Right lobe of liver (tissue), 6 donors: Measurements from ENCODE around the gene ARSB. TPM values are rescaled to one million over a fixed set of nuclear protein-coding genes. Genes with fewer than 3 reads are reported as not detected.

Experiments
- ATAC-seq, 4 donors: fragments of 200-7000 bp; cut with Tn5 transposase; one replicate each; pipeline ENCODE4 v1.9.1; 2020; ENCODE audit warnings: mild to moderate bottlenecking in 4 of 4, moderate library complexity in 4 of 4
- DNase-seq, 3 donors: peaks; one replicate each; pipeline ENCODE4 v3.0.0-alpha.2; 2020
- H3K27ac ChIP-seq, 3 donors: fragments of 200-600 bp; one replicate each; pipeline ENCODE4 v1.8.0; 2022
- H3K27me3 ChIP-seq, 2 donors: fragments of 200-600 bp; one replicate each; pipeline ENCODE4 v1.8.0; 2022
- H3K36me3 ChIP-seq, 4 donors: fragments of 200-600 bp; sonication (generic) in 1 of 4; one replicate each; pipeline versions ENCODE4 v1.5.1 to v1.8.0; 2017 to 2022; ENCODE audit warnings: control low read depth in 1 of 4
- H3K4me1 ChIP-seq, 4 donors: fragments of 200-600 bp; sonication (generic) in 1 of 4; one replicate each; pipeline versions ENCODE4 v1.5.1 to v1.8.0; 2017 to 2022; ENCODE audit warnings: control low read depth in 1 of 4
- H3K4me3 ChIP-seq, 3 donors: fragments of 200-600 bp; one replicate each; pipeline ENCODE4 v1.8.0; 2022
- H3K9me3 ChIP-seq, 4 donors: fragments of 200-600 bp; sonication (generic) in 1 of 4; one replicate each; pipeline versions ENCODE4 v1.5.1 to v1.8.0; 2017 to 2022; ENCODE audit warnings: control low read depth in 1 of 4
- CTCF ChIP-seq, 4 donors: fragments of 200-600 bp in 3 of 4; fragments of 450-650 bp in 1 of 4; IDR thresholded peaks; one replicate each; pipeline versions ENCODE4 v1.5.1 to v1.8.0; 2016 to 2022; ENCODE audit warnings: antibody characterized with exemption in 4 of 4, mild to moderate bottlenecking in 2 of 4
- POLR2A ChIP-seq: fragments of 450-650 bp; IDR thresholded peaks from one replicate; pipeline ENCODE4 v1.6.1; 2017; ENCODE audit warnings: antibody characterized with exemption, mild to moderate bottlenecking
- WGBS: methylation state at CpG from one replicate; pipeline ENCODE4 v1.1.6; 2018; ENCODE audit warnings: low coverage, low lambda C conversion rate; ENCODE audit not compliant: insufficient coverage; ENCODE audit errors: missing lambda C conversion rate; 5-methylcytosine and 5-hydroxymethylcytosine counted together
- intact Hi-C, 2 donors: fragments of 100-400 bp; cut with DNase I; formaldehyde crosslinking; loops; one replicate each; pipeline versions ENCODE4 v1.11.2 to v1.14.1; 2022
- total RNA-seq, 6 experiments: library from RNA; depleted of rRNA in 2 of 6; stranded (reverse); fragments of >200 nt in 2 of 6; fragmentation: NEBNext Ultra II Directional in 3 of 6; extraction: Animal tissue kit (Norgen Biotek cat#: 25700) in 3 of 6; gene quantifications; one replicate each; pipeline versions ENCODE4 v1.1.0 to v1.2.4, GENCODE V29; 2016 to 2023
- donor health status: DM: no; HTN: yes; CAD: no.
- donor health status: DM: no; HTN: no; CAD: no.
- donor health status: DM: no; HTN: no; CAD: no.
- donor health status: DM: no; HTN: yes; CAD: no.
- donor health status: DM: no; HTN: yes; CAD: no.

ARSB gene
- total RNA-seq, 6 experiments from 2014 or later = 5.0 to 11.7 (median 8.7) TPM

- WGBS = 33% methylated on average over 2 of the region's 2 CpGs
- Histone ChIP-seq H3K27ac (no peak overlapping the region), H3K27me3 (no peaks in the 10 kb centered on the region)
These were observed 230.5 kb downstream of the ARSB start for GRCh38 chr5:78754655-78755054.

GRCh38 chr5:78753093-78753531 is 232.0 kb downstream of the ARSB start:
- no peak for ATAC-seq
- 65% methylated on average over 2 of the region's 4 CpGs for WGBS
- no peaks in the 10 kb centered on the region for H3K4me1 ChIP-seq
- no peak overlapping the region for H3K4me3 ChIP-seq
- no peaks in the 10 kb centered on the region for H3K27me3 ChIP-seq
- H3K36me3 ChIP-seq = no peaks in the 10 kb centered on the region
- DNase-seq = no peak
- intact Hi-C loops = no loop called here
- TF ChIP-seq CTCF (IDR thresholded peaks at IDR 0.05) (no peak), POLR2A (no peak)
- H3K9me3 ChIP-seq = no peaks in the 10 kb centered on the region
- no peak overlapping the region for H3K27ac ChIP-seq

More at GRCh38 chr5:78754655-78755054, 230.5 kb downstream of the ARSB start:
- TF ChIP-seq CTCF (IDR thresholded peaks at IDR 0.05) = no peak
- no peak for TF ChIP-seq POLR2A
- H3K4me3 ChIP-seq = no peak overlapping the region
- ATAC-seq = no peak
- no peaks in the 10 kb centered on the region for H3K9me3 ChIP-seq
- intact Hi-C loops = no loop called here
- no peaks in the 10 kb centered on the region for H3K4me1 ChIP-seq
- H3K36me3 ChIP-seq = no peaks in the 10 kb centered on the region
- DNase-seq = no peak

GRCh38 chr5:78751872-78752271 is 233.2 kb downstream of the ARSB start:
- TF ChIP-seq POLR2A (no peak), CTCF (IDR thresholded peaks at IDR 0.05) (no peak)
- 47% methylated on average over 1 of the region's 1 CpG for WGBS
- H3K4me3 ChIP-seq = no peak overlapping the region
- no peak overlapping the region for H3K27ac ChIP-seq
- no peaks in the 10 kb centered on the region for H3K4me1 ChIP-seq
- intact Hi-C loops = no loop called here
- DNase-seq (no peak), ATAC-seq (no peak)
- no peaks in the 10 kb centered on the region for H3K36me3 ChIP-seq
- H3K27me3 ChIP-seq = no peaks in the 10 kb centered on the region
- no peaks in the 10 kb centered on the region for H3K9me3 ChIP-seq

GRCh38 chr5:78750281-78750680 is 234.8 kb downstream of the ARSB start:
- Histone ChIP-seq H3K4me1 (no peaks in the 10 kb centered on the region), H3K9me3 (no peaks in the 10 kb centered on the region), H3K27me3 (no peaks in the 10 kb centered on the region), H3K27ac (no peak overlapping the region), H3K4me3 (no peak overlapping the region), H3K36me3 (no peaks in the 10 kb centered on the region)
- intact Hi-C loops = no loop called here
- DNase-seq (no peak), ATAC-seq (no peak)
- TF ChIP-seq POLR2A = no peak
- TF ChIP-seq CTCF (IDR thresholded peaks at IDR 0.05) = no peak
- 40% methylated on average over 2 of the region's 2 CpGs for WGBS
